Type B pancreatic cell (in vitro differentiated cells): ENCODE results near the gene FGF8. TPM values are rescaled to one million over a fixed set of nuclear protein-coding genes. Genes with fewer than 3 reads are reported as not detected.

Experiments used
- DNase-seq: peaks from one replicate; pipeline ENCODE4 v3.0.0; 2021; ENCODE audit warnings: mixed read lengths; ENCODE audit not compliant: unreplicated experiment; ENCODE audit errors: extremely low spot score
- H3K27ac Mint-ChIP-seq: 2 replicates; pipeline ENCODE4 v1.8.0; 2021; ENCODE audit warnings: mild to moderate bottlenecking, mixed read lengths
- H3K27me3 Mint-ChIP-seq: 2 replicates; pipeline ENCODE4 v1.8.0; 2021; ENCODE audit warnings: mixed read lengths
- H3K36me3 Mint-ChIP-seq: 2 replicates; pipeline ENCODE4 v1.8.0; 2021; ENCODE audit warnings: mixed read lengths
- H3K4me1 Mint-ChIP-seq: one replicate; pipeline ENCODE4 v1.8.0; 2021; ENCODE audit warnings: mixed read lengths; ENCODE audit not compliant: unreplicated experiment
- H3K4me3 Mint-ChIP-seq: 2 replicates; pipeline ENCODE4 v1.8.0; 2021; ENCODE audit warnings: mild to moderate bottlenecking, mixed read lengths
- H3K9me3 Mint-ChIP-seq: 2 replicates; pipeline ENCODE4 v1.8.0; 2021; ENCODE audit warnings: mixed read lengths
- CTCF ChIP-seq: fragments of 200-600 bp; sonication (generic); conservative IDR thresholded peaks from 2 replicates; pipeline ENCODE4 v1.5.0; 2021; ENCODE audit warnings: antibody characterized with exemption, mild to moderate bottlenecking
- total RNA-seq: library from RNA; stranded (reverse); gene quantifications from 2 replicates; pipeline ENCODE4 v1.2.1, GENCODE V29; 2021; ENCODE audit warnings: low replicate concordance

The FGF8 gene
- total RNA-seq, 1 donor from 2014 or later, result 3.8 TPM

DNA sequence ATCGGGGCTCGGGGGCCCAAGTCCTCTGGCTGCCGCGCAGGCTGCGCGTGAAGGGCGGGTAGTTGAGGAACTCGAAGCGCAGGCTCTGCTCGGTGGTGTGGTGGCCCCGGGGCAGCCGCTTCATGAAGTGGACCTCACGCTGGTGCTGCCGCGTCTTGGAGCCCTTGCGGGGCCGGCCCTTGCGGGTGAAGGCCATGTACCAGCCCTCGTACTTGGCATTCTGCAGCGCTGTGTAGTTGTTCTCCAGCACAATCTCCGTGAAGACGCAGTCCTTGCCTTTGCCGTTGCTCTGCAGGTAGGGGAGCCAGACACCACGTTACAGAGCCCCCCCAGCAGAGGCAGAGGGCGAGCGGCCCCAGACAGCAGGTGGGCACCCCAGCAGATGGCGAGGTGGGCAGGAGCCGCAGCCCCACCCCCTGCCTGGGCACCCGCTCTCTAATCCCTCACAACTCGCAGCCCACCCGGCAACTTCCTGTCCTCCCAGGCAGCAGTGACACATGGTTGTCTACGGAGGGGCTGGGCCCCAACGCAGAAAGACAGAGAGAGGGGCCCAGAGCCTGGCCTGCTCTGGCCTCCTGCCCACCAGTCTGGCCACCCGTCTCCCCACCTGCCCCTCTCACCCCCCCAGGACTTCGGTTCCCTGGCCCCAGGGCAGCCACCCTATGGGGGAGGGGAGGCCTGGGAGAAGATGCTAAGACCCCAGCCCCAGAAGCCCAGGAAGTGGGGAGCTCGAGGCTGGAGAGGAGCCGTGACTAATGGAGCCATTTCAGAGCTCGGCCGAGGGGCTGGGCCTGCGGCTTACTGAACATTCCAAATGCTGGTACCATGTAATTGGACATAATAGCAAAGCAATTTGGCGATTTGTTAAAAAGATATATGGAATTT, 5.3 kb downstream of the FGF8 start:
- TF ChIP-seq CTCF, result no peak
- Mint-ChIP-seq H3K27ac (no peak overlapping the region), H3K27me3 (peaks cover 86% of the 10 kb centered on the region), H3K4me1 (peaks cover 14% of the 10 kb centered on the region), H3K9me3 (no peaks in the 10 kb centered on the region), H3K4me3 (no peak overlapping the region), H3K36me3 (no peaks in the 10 kb centered on the region)
- DNase-seq, result no peak

DNA sequence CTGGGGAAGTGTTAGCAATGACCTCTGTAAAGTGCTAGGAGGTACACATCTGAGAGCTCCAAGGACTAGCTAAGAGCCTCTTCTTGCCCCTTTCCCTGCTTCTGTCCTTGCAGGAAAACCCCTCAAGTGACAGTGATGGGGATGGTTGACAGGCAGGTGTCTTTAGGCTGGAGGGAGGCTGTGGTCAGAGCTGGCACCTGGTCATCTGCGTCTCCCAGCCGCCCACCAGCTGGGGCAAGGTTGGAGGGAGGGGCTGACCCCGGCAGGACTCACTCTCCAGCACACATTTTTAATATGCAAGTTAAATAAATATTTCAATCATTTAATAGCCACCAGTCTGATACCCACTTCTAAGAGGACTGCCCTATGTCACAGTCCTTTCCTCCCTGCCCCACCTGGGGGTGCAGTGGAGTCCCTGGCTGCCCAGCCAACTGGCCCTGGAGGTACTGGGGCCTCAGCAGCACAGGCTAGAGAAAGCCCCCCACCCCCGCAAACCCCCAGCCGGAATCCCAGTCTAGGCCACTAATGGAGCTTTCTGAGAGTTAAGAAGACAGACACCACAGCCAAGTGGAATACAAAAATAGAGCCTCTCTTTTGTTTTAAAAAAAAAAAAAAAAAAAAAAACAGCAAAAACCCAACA, 6.3 kb downstream of the FGF8 start:
- Mint-ChIP-seq H3K9me3 (no peaks in the 10 kb centered on the region), H3K27ac (no peak overlapping the region)

DNA sequence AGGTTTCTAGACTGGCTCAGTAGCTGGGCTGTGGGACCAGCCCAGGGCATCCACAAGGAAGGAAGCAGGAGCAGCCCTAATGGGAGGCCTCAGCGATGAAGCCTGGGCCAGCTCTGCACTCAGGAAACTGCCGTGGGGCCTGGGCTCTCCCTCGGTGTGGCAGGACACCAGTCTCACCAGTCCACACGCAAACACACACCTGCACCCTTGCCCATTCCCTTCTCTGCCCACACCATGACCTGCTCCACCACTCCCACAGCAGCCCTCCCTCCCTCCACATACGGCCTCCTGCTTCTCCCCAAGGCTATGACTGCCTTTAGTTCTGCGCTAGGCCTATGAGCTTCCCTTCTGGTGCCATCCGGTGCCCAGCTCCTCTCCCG, 7.1 kb downstream of the FGF8 start:
- no peaks in the 10 kb centered on the region for H3K9me3 Mint-ChIP-seq
- peaks cover 84% of the 10 kb centered on the region for H3K27me3 Mint-ChIP-seq
- no peak for TF ChIP-seq CTCF
- no peak overlapping the region for H3K4me3 Mint-ChIP-seq
- no peak overlapping the region for H3K27ac Mint-ChIP-seq
- DNase-seq, result no peak
- H3K36me3 Mint-ChIP-seq, result no peaks in the 10 kb centered on the region
- H3K4me1 Mint-ChIP-seq, result peaks cover 9% of the 10 kb centered on the region

More for the DNA sequence above, 6.3 kb downstream of the FGF8 start:
- Mint-ChIP-seq H3K36me3 (no peaks in the 10 kb centered on the region), H3K27me3 (peaks cover 88% of the 10 kb centered on the region), H3K4me3 (no peak overlapping the region), H3K4me1 (peaks cover 14% of the 10 kb centered on the region)
- no peak for TF ChIP-seq CTCF
- no peak for DNase-seq

DNA sequence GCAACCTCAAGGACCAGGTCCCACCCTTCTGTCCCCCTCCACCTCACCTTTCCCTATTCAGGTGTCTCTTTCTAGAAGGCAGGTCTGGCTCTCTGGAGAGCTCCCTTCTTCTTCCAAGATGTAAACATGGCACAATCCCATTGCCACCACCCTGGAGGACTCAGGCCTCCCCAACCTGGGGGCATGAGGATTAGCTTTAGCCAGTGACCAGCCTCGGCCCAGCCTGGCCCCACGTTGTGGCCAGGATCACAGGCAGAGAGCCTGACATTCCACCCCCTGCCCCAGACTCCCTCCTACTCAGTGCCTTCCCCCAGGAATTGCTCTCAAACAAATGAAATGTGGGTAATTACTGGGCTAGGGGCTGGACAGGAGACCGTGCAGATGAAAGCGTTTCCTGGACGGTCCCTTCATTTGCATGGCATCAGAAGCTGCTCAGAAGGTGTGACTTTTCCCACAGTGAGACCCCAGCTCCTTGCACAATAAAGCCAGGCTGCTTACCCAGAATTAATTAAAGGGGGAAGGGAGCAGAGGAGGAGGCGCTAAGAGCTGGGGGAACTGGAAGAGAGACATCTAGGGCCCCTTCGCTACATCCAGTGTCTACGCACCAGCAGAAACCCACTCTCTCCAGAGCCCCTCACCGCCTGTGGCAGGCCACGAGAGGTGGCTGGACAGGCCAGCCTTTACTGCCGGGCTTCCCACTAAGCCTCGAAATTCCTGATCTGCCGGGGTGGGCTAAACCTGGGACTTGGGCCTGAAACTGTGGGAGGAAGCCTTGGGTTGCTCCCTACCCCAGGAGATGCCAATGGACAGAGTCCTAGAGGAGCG, 7.7 kb downstream of the FGF8 start:
- no peaks in the 10 kb centered on the region for H3K36me3 Mint-ChIP-seq
- no peak overlapping the region for H3K27ac Mint-ChIP-seq
- TF ChIP-seq CTCF, result no peak
- no peak for DNase-seq
- H3K4me1 Mint-ChIP-seq, result peaks cover 3% of the 10 kb centered on the region
- H3K4me3 Mint-ChIP-seq, result no peak overlapping the region
- H3K27me3 Mint-ChIP-seq, result peaks cover 80% of the 10 kb centered on the region
- no peaks in the 10 kb centered on the region for H3K9me3 Mint-ChIP-seq

GRCh38 chr10:101767600-101767945, 8.3 kb downstream of the FGF8 start:
- H3K36me3 Mint-ChIP-seq, result no peaks in the 10 kb centered on the region
- H3K27ac Mint-ChIP-seq, result no peak overlapping the region
- no peak for TF ChIP-seq CTCF
- no peak overlapping the region for H3K4me3 Mint-ChIP-seq
- H3K9me3 Mint-ChIP-seq, result no peaks in the 10 kb centered on the region
- H3K4me1 Mint-ChIP-seq, result no peaks in the 10 kb centered on the region
- H3K27me3 Mint-ChIP-seq, result peaks cover 75% of the 10 kb centered on the region
- DNase-seq, result no peak
